BE2C (cell line): ENCODE data around the gene TMCO2.

ENCODE experiments used
- DNase-seq: peaks from one replicate; pipeline ENCODE4 v3.0.0-alpha.2; 2020
- H3K27me3 ChIP-seq: fragments of 250-450 bp; sonication (Bioruptor Pico); 2 replicates; pipeline ENCODE4 v1.5.1; 2020; ENCODE audit warnings: mild to moderate bottlenecking
- H3K36me3 ChIP-seq: fragments of 250-450 bp; sonication (Bioruptor Pico); 2 replicates; pipeline ENCODE4 v1.5.1; 2020; ENCODE audit warnings: mild to moderate bottlenecking
- H3K4me1 ChIP-seq: fragments of 250-450 bp; sonication (Bioruptor Pico); 2 replicates; pipeline ENCODE4 v1.5.1; 2020
- H3K4me3 ChIP-seq: 2 replicates; pipeline ENCODE4 v1.5.1; 2011; ENCODE audit warnings: low read depth, low read length
- H3K9me3 ChIP-seq: fragments of 250-450 bp; sonication (Bioruptor Pico); 2 replicates; pipeline ENCODE4 v1.5.1; 2020
- TF ChIP-seq, protein P1 (sequence below): IDR thresholded peaks from 2 replicates; pipeline ENCODE4 v1.5.1; 2012; ENCODE audit warnings: mild to moderate bottlenecking, low read depth, low read length

The TMCO2 gene

DNA sequence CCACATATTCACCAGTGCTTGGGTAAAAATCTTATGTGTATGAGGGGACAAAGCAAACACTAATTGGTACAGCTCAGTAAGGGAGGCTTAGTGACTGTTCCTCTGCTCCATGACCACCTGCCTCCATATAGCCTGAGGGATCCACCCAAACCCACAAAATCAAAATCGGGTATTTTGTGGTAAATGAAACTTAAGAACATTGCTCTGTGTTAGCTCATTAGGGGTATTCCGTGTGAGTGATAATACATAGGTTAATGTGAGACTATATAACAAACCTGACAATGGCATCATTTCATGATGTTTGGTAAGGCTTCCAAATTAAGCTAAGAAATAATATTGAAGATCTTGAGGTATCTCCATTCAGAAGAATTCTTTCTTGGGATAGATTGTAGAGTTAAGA, 43.6 kb downstream of the TMCO2 start:
- no peaks in the 10 kb centered on the region for H3K4me1 ChIP-seq
- no peak overlapping the region for H3K4me3 ChIP-seq
- no peaks in the 10 kb centered on the region for H3K9me3 ChIP-seq
- no peak for DNase-seq
- H3K36me3 ChIP-seq, result peaks cover 5% of the 10 kb centered on the region; the same call in 1 of the 2 replicates
- TF ChIP-seq, protein P1, sequence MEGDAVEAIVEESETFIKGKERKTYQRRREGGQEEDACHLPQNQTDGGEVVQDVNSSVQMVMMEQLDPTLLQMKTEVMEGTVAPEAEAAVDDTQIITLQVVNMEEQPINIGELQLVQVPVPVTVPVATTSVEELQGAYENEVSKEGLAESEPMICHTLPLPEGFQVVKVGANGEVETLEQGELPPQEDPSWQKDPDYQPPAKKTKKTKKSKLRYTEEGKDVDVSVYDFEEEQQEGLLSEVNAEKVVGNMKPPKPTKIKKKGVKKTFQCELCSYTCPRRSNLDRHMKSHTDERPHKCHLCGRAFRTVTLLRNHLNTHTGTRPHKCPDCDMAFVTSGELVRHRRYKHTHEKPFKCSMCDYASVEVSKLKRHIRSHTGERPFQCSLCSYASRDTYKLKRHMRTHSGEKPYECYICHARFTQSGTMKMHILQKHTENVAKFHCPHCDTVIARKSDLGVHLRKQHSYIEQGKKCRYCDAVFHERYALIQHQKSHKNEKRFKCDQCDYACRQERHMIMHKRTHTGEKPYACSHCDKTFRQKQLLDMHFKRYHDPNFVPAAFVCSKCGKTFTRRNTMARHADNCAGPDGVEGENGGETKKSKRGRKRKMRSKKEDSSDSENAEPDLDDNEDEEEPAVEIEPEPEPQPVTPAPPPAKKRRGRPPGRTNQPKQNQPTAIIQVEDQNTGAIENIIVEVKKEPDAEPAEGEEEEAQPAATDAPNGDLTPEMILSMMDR, result no peak
- H3K27me3 ChIP-seq, result no peaks in the 10 kb centered on the region

DNA sequence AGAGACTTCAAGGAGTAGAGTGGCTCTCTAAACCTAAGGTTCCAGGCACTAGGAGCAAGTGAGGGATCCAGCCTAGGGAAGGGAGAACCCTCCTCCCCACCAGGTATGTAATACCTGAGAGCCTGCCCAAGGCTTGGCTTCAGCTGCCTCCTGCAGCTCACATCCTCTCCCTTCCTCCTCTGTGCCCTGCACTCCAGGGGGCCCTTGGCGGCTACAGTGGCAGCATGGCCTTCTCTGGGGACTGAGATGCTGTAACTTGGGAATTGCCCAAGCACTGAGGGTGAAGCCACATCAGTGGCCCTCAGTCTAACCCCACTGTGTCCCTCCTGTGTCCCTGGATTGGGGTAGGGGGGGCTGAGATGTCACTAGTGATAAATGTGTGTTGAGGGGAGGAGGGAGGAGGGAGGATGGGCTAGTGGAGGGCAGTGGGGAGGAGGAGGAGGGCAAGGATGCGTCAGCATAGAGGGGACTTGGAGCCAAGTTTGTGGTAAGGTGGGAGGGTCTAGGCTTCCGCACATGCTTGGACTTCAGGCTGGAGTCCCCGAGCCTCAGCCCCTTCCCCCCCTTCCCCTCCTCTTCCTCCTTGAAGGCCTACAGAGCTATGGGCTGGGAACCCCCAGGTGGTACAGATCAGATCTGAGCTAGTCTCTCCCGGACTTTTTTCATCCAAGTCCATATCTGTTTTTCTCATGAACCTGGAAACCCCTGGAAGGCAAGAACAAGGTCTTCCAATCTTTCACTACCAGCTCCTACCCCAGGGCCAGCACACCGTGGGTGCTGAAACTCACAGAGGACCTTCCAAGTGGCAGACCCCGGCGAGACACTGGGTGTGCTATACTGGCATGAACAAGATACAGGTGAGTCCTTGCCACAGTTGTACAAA, 51.9 kb downstream of the TMCO2 start:
- Histone ChIP-seq H3K9me3 (no peaks in the 10 kb centered on the region), H3K36me3 (no peaks in the 10 kb centered on the region), H3K4me1 (no peaks in the 10 kb centered on the region), H3K4me3 (no peak overlapping the region), H3K27me3 (no peaks in the 10 kb centered on the region)
- TF ChIP-seq, protein P1, result no peak
- no peak for DNase-seq

DNA sequence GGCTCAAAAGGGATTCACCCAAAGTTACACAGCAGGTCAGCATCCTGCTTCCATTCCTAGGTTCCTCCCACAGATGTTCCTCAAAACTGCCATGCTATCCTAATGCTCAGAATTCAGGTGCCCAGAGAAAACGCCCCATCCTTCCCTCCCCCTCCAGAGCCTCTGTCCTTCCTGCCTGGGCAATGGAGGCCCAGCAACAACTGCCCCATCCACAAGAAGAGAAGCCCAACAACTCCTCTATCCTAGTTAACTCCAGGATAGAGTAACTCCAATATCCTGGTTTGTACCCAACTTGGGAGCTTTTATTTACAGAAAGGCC, 52.5 kb downstream of the TMCO2 start:
- TF ChIP-seq, protein P1, result no peak
- Histone ChIP-seq H3K9me3 (no peaks in the 10 kb centered on the region), H3K4me3 (no peak overlapping the region), H3K36me3 (no peaks in the 10 kb centered on the region), H3K27me3 (no peaks in the 10 kb centered on the region), H3K4me1 (no peaks in the 10 kb centered on the region)
- DNase-seq, result no peak

DNA sequence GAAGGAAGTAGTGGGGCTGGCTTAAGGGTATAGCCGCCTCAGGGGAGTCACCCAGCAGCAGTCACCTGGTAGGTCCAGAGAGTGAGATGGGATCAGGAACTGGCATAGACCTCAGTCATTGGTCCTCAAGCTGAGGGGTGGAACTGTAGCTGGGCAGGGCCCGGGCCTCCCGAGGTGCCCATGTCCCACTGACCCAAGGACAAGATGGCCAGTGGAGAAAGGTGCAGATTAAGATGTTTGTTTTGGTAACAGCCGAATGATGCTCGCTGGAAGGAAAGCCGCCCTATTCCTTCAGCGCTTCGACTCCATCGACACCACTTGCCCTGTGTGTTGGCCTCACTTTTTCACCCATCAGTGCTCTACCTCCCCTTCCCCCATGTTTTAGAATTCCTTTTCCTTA, 52.9 kb downstream of the TMCO2 start:
- no peaks in the 10 kb centered on the region for H3K9me3 ChIP-seq
- H3K4me3 ChIP-seq, result no peak overlapping the region
- H3K36me3 ChIP-seq, result no peaks in the 10 kb centered on the region
- TF ChIP-seq, protein P1, result no peak
- H3K27me3 ChIP-seq, result no peaks in the 10 kb centered on the region
- H3K4me1 ChIP-seq, result no peaks in the 10 kb centered on the region
- no peak for DNase-seq

DNA sequence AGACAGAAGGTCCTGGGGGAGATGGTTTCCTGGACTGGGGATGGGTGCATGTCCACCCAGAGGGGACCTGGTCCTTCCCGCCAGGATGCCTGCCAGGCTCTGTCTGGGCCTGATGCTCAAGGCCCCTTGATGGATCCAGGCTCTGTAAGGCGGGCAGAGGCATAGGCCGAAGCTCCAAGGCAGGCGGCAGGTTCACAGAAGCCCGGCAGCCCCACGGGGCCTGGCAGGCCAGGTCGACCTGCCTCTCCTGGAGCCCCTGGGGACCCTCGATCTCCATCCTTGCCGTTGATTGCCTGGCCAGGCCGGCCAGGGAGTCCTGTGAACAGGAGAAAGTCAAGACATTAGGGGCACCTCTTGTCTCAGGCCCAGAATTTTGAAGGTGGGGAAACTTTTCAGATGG, 53.3 kb downstream of the TMCO2 start:
- no peak overlapping the region for H3K4me3 ChIP-seq
- DNase-seq, result no peak
- H3K36me3 ChIP-seq, result no peaks in the 10 kb centered on the region
- H3K9me3 ChIP-seq, result no peaks in the 10 kb centered on the region
- TF ChIP-seq, protein P1, result no peak
- no peaks in the 10 kb centered on the region for H3K27me3 ChIP-seq
- no peaks in the 10 kb centered on the region for H3K4me1 ChIP-seq
